Stomach (tissue), 9 donors: ENCODE data around the gene TEAD1. TPM values are rescaled to one million over a fixed set of nuclear protein-coding genes. Genes with fewer than 3 reads are reported as not detected.

Experiments used
- DNase-seq, 2 donors: peaks; one replicate each; pipeline versions ENCODE4 v3.0.0 to v3.0.0-alpha.2; 2013 to 2019
- H3K27ac ChIP-seq, 5 donors: fragments of 200-600 bp in 4 of 5; sonication (generic) in 4 of 5; one replicate each; pipeline ENCODE4 v1.5.1; 2013 to 2019; ENCODE audit warnings: mild to moderate bottlenecking in 1 of 5, moderate library complexity in 1 of 5
- H3K27me3 ChIP-seq, 3 donors: fragments of 200-600 bp; sonication (generic); one replicate each; pipeline ENCODE4 v1.5.1; 2017 to 2019; ENCODE audit warnings: mixed run types in 1 of 3
- H3K36me3 ChIP-seq, 4 donors: fragments of 200-600 bp; sonication (generic); 1 replicate in 3 of 4; 2 replicates in 1 of 4; pipeline ENCODE4 v1.5.1; 2016 to 2019
- H3K4me1 ChIP-seq, 4 donors: fragments of 200-600 bp; sonication (generic); one replicate each; pipeline ENCODE4 v1.5.1; 2016 to 2019
- H3K4me3 ChIP-seq, 4 donors: fragments of 200-600 bp; sonication (generic) in 3 of 4; one replicate each; pipeline ENCODE4 v1.5.1; 2016 to 2019; ENCODE audit warnings: mild to moderate bottlenecking in 1 of 4
- H3K9me3 ChIP-seq, 4 donors: fragments of 200-600 bp; sonication (generic); one replicate each; pipeline ENCODE4 v1.5.1; 2016 to 2019
- CTCF ChIP-seq, 7 experiments: fragments of 450-650 bp in 4 of 7; fragments of 200-600 bp in 3 of 7; sonication (generic) in 3 of 7; IDR thresholded peaks; one replicate each; pipeline ENCODE4 v1.5.1; 2016 to 2019; ENCODE audit warnings: antibody characterized with exemption in 7 of 7, control low read depth in 2 of 7, mild to moderate bottlenecking in 1 of 7
- EP300 ChIP-seq: sonication (generic); formaldehyde crosslinking; IDR thresholded peaks from one replicate; pipeline ENCODE4 v1.6.1; 2017; ENCODE audit warnings: antibody characterized with exemption
- POLR2A ChIP-seq, 4 donors: fragments of 450-650 bp; IDR thresholded peaks; one replicate each; pipeline ENCODE4 v1.6.1; 2016; ENCODE audit warnings: antibody characterized with exemption in 4 of 4, control low read depth in 2 of 4, mild to moderate bottlenecking in 1 of 4, moderate library complexity in 1 of 4
- POLR2AphosphoS5 ChIP-seq, 3 donors: sonication (generic); formaldehyde crosslinking; IDR thresholded peaks; one replicate each; pipeline ENCODE4 v1.6.1; 2016; ENCODE audit warnings: antibody characterized with exemption in 3 of 3
- WGBS, 5 donors: extraction: QIAGEN DNeasy Blood & Tissue Kit in 3 of 5; methylation state at CpG; one replicate each; pipeline versions ENCODE4 v1.1.5 to v1.1.7; 2013 to 2018; 5-methylcytosine and 5-hydroxymethylcytosine counted together
- intact Hi-C: fragments of 100-400 bp; cut with DNase I; formaldehyde crosslinking; loops from one replicate; pipeline ENCODE4 v1.15.1; 2023; ENCODE audit warnings: low total_unique reads
- polyA plus RNA-seq, 3 donors: library from polyadenylated mRNA; stranded (reverse); fragments of 200-250 nt; gene quantifications; one replicate each; pipeline ENCODE4 v1.2.3, GENCODE V29; 2013
- total RNA-seq, 5 donors: library from RNA; depleted of rRNA; stranded (reverse); fragments of >200 nt; gene quantifications; one replicate each; pipeline versions ENCODE4 v1.1.0 to v1.2.3, GENCODE V29; 2014 to 2016
- donor health status: healthy with polysubstance abuse.
- donor health status: Bipolar disorder and iron deficiency.
- donor health status: healthy.

The TEAD1 gene
- total and polyA plus RNA-seq, 8 donors = 4.9 to 133 (median 65.2) TPM

GRCh38 chr11:12792590-12792989 is 118.4 kb downstream of the TEAD1 start:
- 66 to 80% (median 78%) methylated on average over 2 of the region's 2 CpGs for WGBS, 5 donors
- peaks cover 0 to 4% (median 0%) of the 10 kb centered on the region in 4 donors for H3K36me3 ChIP-seq
- H3K4me1 ChIP-seq = peaks cover 0 to 44% (median 8%) of the 10 kb centered on the region in 4 donors
- H3K27ac ChIP-seq = no peak overlapping the region
- H3K9me3 ChIP-seq = no peaks in the 10 kb centered on the region
- no peaks in the 10 kb centered on the region for H3K27me3 ChIP-seq
- intact Hi-C loops = no loop called here
- H3K4me3 ChIP-seq = no peak overlapping the region
- DNase-seq = no peak
- TF ChIP-seq EP300 = no peak
- no peak for TF ChIP-seq CTCF (IDR thresholded peaks at IDR 0.05)
- TF ChIP-seq POLR2A (IDR thresholded peaks at IDR 0.05) = no peak
- peak in 1 of 3 donors; percentile 11 for TF ChIP-seq POLR2AphosphoS5 (IDR thresholded peaks at IDR 0.05)

GRCh38 chr11:12793065-12793464 is 118.8 kb downstream of the TEAD1 start:
- intact Hi-C loops = no loop called here
- H3K9me3 ChIP-seq = no peaks in the 10 kb centered on the region
- 92 to 98% (median 96%) methylated on average over 2 of the region's 2 CpGs for WGBS, 5 donors
- no peaks in the 10 kb centered on the region for H3K27me3 ChIP-seq
- no peak for DNase-seq
- H3K4me3 ChIP-seq = no peak overlapping the region
- no peak overlapping the region for H3K27ac ChIP-seq
- H3K36me3 ChIP-seq = peaks cover 0 to 4% (median 0%) of the 10 kb centered on the region in 4 donors
- TF ChIP-seq EP300 = no peak
- TF ChIP-seq CTCF (IDR thresholded peaks at IDR 0.05) = no peak
- no peak for TF ChIP-seq POLR2AphosphoS5 (IDR thresholded peaks at IDR 0.05)
- no peak for TF ChIP-seq POLR2A (IDR thresholded peaks at IDR 0.05)
- H3K4me1 ChIP-seq = peaks cover 0 to 46% (median 8%) of the 10 kb centered on the region in 4 donors

DNA sequence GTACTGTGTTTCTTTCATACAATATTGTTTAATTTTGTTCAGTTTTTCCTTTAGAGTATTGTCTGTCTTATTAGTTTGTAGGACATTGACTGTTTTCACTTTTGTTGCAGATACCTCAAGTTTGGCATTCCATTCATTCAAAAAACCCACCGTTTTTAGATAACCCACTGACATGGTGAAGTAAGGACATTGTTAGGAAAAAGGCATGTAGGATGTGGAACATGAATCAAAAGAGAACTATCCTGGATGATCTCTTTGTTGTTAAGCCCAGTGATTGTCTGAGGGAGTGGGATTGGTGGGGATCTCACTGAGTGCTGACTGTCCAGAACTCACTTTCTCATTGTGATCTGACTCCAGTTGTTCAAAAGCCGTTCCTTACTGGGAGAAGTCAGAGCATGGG is 119.3 kb downstream of the TEAD1 start:
- no peaks in the 10 kb centered on the region for H3K9me3 ChIP-seq
- H3K27ac ChIP-seq = no peak overlapping the region
- TF ChIP-seq POLR2A (IDR thresholded peaks at IDR 0.05) = no peak
- no peak for TF ChIP-seq CTCF (IDR thresholded peaks at IDR 0.05)
- TF ChIP-seq POLR2AphosphoS5 (IDR thresholded peaks at IDR 0.05) = no peak
- TF ChIP-seq EP300 = no peak
- H3K4me1 ChIP-seq = peaks cover 2 to 49% (median 9%) of the 10 kb centered on the region in 4 donors
- peaks cover 0 to 4% (median 0%) of the 10 kb centered on the region in 4 donors for H3K36me3 ChIP-seq
- WGBS, 5 donors = 62 to 75% (median 67%) methylated on average over 2 of the region's 2 CpGs
- no peaks in the 10 kb centered on the region for H3K27me3 ChIP-seq
- intact Hi-C loops = no loop called here
- H3K4me3 ChIP-seq = no peak overlapping the region
- DNase-seq = no peak

DNA sequence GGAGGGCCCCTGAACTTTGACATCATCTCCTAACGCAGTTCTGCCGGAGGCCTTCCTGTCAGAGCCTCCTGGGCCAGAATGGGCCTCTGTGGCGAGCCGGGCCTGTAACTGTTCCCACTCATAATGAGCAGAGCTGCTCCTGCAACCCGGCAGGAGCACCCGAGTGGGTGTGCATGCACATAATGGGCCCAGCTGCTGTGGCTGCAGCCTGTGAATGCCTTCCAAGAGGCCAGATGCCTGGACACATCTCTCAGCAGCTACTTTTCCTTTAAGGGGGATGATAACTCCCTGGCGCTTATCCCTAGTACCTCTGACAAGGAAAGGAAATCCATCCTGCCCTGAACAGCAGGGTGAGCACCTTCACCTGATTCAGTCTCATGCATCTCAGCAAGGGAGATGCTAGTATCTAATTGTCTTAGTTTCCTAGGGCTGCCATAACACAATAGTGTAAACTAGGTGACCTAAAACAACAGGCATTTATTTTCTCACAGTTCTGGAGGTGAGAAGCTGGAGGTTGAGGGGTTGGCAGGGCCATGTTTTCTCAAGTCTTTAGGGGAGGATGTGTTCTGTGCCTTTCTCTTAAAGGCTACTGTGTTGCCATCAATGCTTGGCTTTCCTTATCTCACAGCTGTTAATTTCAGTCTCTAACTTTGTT is 120.5 kb downstream of the TEAD1 start:
- H3K9me3 ChIP-seq = no peaks in the 10 kb centered on the region
- WGBS, 5 donors = 68 to 91% (median 81%) methylated on average over 7 of the region's 7 CpGs
- DNase-seq = no peak
- H3K4me3 ChIP-seq = no peak overlapping the region
- TF ChIP-seq CTCF (IDR thresholded peaks at IDR 0.05) (no peak), POLR2AphosphoS5 (IDR thresholded peaks at IDR 0.05) (no peak), EP300 (no peak), POLR2A (IDR thresholded peaks at IDR 0.05) (no peak)
- intact Hi-C loops = no loop called here
- H3K27ac ChIP-seq = no peak overlapping the region
- peaks cover 0 to 4% (median 0%) of the 10 kb centered on the region in 4 donors for H3K36me3 ChIP-seq
- H3K27me3 ChIP-seq = no peaks in the 10 kb centered on the region
- peaks cover 11 to 49% (median 19%) of the 10 kb centered on the region in 4 donors for H3K4me1 ChIP-seq
